SK-N-SH (cell line): Measurements from ENCODE around the gene SAMD1.

Experiments used
- RFX5 ChIP-seq: IDR thresholded peaks from 2 replicates; pipeline ENCODE4 v1.6.1; 2012; ENCODE audit warnings: mild to moderate bottlenecking, improper control_type of control experiment, low read length
- TF ChIP-seq, protein P1 (sequence below): fragments of 200-600 bp; sonication (generic); IDR thresholded peaks from 2 replicates; pipeline ENCODE4 v1.6.1; 2017; ENCODE audit warnings: antibody characterized with exemption, mild to moderate bottlenecking, moderate library complexity

DNA sequence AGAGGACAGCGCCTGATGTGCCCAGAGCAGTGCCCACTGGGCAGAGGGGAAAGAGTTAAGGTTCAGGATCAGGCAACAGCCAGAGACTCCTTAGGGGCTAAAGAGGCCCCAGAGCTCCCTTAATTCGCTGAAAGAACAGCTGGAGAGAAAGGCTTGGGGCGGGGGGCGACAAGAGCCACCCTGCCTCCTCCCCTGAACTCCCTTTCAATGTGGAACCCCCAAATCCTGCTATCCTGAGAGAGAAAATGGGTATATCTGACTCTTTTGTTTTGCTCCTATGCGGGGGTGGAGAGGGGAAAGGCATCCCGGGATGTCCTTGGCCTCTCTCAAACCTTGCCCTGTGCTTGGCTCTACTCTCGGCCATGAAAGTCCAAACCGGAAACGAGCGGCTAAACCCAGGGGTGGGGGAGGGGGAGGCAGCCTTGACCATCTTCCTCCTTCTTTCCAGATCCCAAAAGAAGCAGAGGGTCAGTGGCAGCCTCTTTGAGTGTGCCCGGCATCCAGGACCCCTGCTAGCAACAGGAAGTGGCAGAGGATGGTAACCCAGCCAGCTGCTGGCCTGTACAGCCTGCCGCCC, 22.3 kb upstream of the SAMD1 start:
- TF ChIP-seq, protein P1, sequence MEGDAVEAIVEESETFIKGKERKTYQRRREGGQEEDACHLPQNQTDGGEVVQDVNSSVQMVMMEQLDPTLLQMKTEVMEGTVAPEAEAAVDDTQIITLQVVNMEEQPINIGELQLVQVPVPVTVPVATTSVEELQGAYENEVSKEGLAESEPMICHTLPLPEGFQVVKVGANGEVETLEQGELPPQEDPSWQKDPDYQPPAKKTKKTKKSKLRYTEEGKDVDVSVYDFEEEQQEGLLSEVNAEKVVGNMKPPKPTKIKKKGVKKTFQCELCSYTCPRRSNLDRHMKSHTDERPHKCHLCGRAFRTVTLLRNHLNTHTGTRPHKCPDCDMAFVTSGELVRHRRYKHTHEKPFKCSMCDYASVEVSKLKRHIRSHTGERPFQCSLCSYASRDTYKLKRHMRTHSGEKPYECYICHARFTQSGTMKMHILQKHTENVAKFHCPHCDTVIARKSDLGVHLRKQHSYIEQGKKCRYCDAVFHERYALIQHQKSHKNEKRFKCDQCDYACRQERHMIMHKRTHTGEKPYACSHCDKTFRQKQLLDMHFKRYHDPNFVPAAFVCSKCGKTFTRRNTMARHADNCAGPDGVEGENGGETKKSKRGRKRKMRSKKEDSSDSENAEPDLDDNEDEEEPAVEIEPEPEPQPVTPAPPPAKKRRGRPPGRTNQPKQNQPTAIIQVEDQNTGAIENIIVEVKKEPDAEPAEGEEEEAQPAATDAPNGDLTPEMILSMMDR = no peak
- no peak for TF ChIP-seq RFX5
